Activated T-helper 9 cell treated with anti-CD3 and anti-CD28 coated beads, Interleukin-2, amount 50 U/mL, for 16 hours (primary cell): ENCODE measurements around the gene PKP3.
"Not testable (repeated sequence)": the region's sequence is repeated elsewhere in the genome, so short reads cannot be mapped to it uniquely, and the experiment has no call there.

ENCODE experiments used
- DNase-seq: peaks from one replicate; pipeline ENCODE4 v3.0.0-alpha.2; 2020; ENCODE audit warnings: low read depth

The PKP3 gene

GRCh38 chr11:377174-377865 lies 16.7 kb upstream of the PKP3 start:
- DNase-seq, result no peak

GRCh38 chr11:377883-378500 lies 16.0 kb upstream of the PKP3 start:
- no peak for DNase-seq

- no peak for DNase-seq
Observed at GRCh38 chr11:379205-380094, 14.6 kb upstream of the PKP3 start.

- DNase-seq, result no peak
Observed at GRCh38 chr11:380095-380480, 13.9 kb upstream of the PKP3 start.

- no peak for DNase-seq
Observed at GRCh38 chr11:380491-380890, 13.5 kb upstream of the PKP3 start.

GRCh38 chr11:380996-381395 lies 13.0 kb upstream of the PKP3 start:
- DNase-seq, result no peak

GRCh38 chr11:381501-382072 lies 12.4 kb upstream of the PKP3 start:
- no peak for DNase-seq

- DNase-seq, result no peak
Observed at GRCh38 chr11:382081-382629, 11.9 kb upstream of the PKP3 start.

GRCh38 chr11:383431-383830 lies 10.6 kb upstream of the PKP3 start:
- no peak for DNase-seq

- DNase-seq, result no peak
Observed at GRCh38 chr11:384511-384910, 9.5 kb upstream of the PKP3 start.

GRCh38 chr11:385594-386351 lies 8.2 kb upstream of the PKP3 start:
- DNase-seq, result no peak

- DNase-seq, result no peak
Observed at GRCh38 chr11:386483-386882, 7.5 kb upstream of the PKP3 start.

- no peak for DNase-seq
Observed at GRCh38 chr11:387193-387793, 6.7 kb upstream of the PKP3 start.

GRCh38 chr11:389369-389768 lies 4.6 kb upstream of the PKP3 start:
- not testable (repeated sequence) for DNase-seq

GRCh38 chr11:390175-390574 lies 3.8 kb upstream of the PKP3 start:
- no peak for DNase-seq

- DNase-seq, result no peak
Observed at GRCh38 chr11:391117-392017, 2.6 kb upstream of the PKP3 start.

- DNase-seq, result no peak
Observed at GRCh38 chr11:392102-392777, 1.8 kb upstream of the PKP3 start.

- no peak for DNase-seq
Observed at GRCh38 chr11:393219-394033, 583 bp upstream of the PKP3 start.
